Adrenal gland (tissue), 12 donors: Measurements from ENCODE around the gene FADS2. TPM values are rescaled to one million over a fixed set of nuclear protein-coding genes. Genes with fewer than 3 reads are reported as not detected.

Experiments used
- DNase-seq, 7 donors: peaks; one replicate each; pipeline ENCODE4 v3.0.0-alpha.2; 2019 to 2020
- H3K27ac ChIP-seq, 5 donors: fragments of 200-600 bp; sonication (generic) in 4 of 5; 1 replicate in 3 of 5; 2 replicates in 2 of 5; pipeline versions ENCODE4 v1.5.1 to v1.8.0; 2016 to 2020; ENCODE audit warnings: mild to moderate bottlenecking in 1 of 5
- H3K27me3 ChIP-seq: fragments of 200-600 bp; 2 replicates; pipeline ENCODE4 v1.8.0; 2021
- H3K36me3 ChIP-seq, 2 donors: fragments of 200-600 bp; replicated peaks in 1 of 2; 1 replicate in 1 of 2; 2 replicates in 1 of 2; pipeline versions ENCODE4 v1.5.1 to v1.8.0; 2018 to 2022
- H3K4me1 ChIP-seq, 2 donors: fragments of 200-600 bp; replicated peaks in 1 of 2; 1 replicate in 1 of 2; 2 replicates in 1 of 2; pipeline versions ENCODE4 v1.5.1 to v1.8.0; 2018 to 2021
- H3K4me3 ChIP-seq, 4 donors: fragments of 200-600 bp; sonication (generic) in 3 of 4; one replicate each; pipeline ENCODE4 v1.5.1; 2016 to 2018
- H3K9me3 ChIP-seq, 3 donors: fragments of 200-600 bp; sonication (generic) in 1 of 3; replicated peaks in 1 of 3; 1 replicate in 2 of 3; 2 replicates in 1 of 3; pipeline versions ENCODE4 v1.5.1 to v1.8.0; 2016 to 2021
- POLR2A ChIP-seq, 2 donors: fragments of 450-650 bp; IDR thresholded peaks; one replicate each; pipeline ENCODE4 v1.6.1; 2017; ENCODE audit warnings: antibody characterized with exemption in 2 of 2, mild to moderate bottlenecking in 2 of 2, moderate library complexity in 1 of 2
- WGBS, 4 donors: extraction: QIAGEN DNeasy Blood & Tissue Kit in 2 of 4; methylation state at CpG; one replicate each; pipeline versions ENCODE4 v1.1.5 to v1.1.7; 2013 to 2017; 5-methylcytosine and 5-hydroxymethylcytosine counted together
- intact Hi-C, 2 donors: fragments of 100-400 bp; cut with DNase I; formaldehyde crosslinking; loops; one replicate each; pipeline versions ENCODE4 v1.14.1 to v1.15.0; 2022 to 2023
- polyA plus RNA-seq, 3 donors: library from polyadenylated mRNA; stranded (reverse); fragments of 200-250 nt in 2 of 3; fragments of 350-450 nt in 1 of 3; fragmentation: Illumina TruSeq in 1 of 3; extraction: RNeasy Lipid Tissue Mini Kit (QIAGEN cat#74804) in 1 of 3; gene quantifications; one replicate each; pipeline ENCODE4 v1.2.3, GENCODE V29; 2013 to 2014
- total RNA-seq, 9 donors: library from RNA; depleted of rRNA in 4 of 9; stranded (reverse); fragments of >200 nt in 4 of 9; fragments of 120-200 nt in 1 of 9; fragmentation: NEBNext Ultra II Directional in 1 of 9; extraction: Animal tissue kit (Norgen Biotek cat#: 25700) in 1 of 9; gene quantifications; one replicate each; pipeline versions ENCODE4 v1.1.0 to v1.2.4, GENCODE V29; 2013 to 2023
- TF ChIP-seq, protein P1 (sequence below), 6 experiments: fragments of 450-650 bp in 4 of 6; fragments of 200-600 bp in 2 of 6; sonication (generic) in 1 of 6; IDR thresholded peaks; 1 replicate in 5 of 6; 2 replicates in 1 of 6; pipeline versions ENCODE4 v1.5.1 to v1.8.0; 2016 to 2021; ENCODE audit warnings: antibody characterized with exemption in 6 of 6, mild to moderate bottlenecking in 2 of 6, moderate library complexity in 1 of 6
- donor health status: healthy with polysubstance abuse.
- donor health status: Bipolar disorder and iron deficiency.
- donor health status: DM: yes; HTN: yes; CAD: no.
- donor health status: DM: no; HTN: no; CAD: no.
- donor health status: DM: no; HTN: no; CAD: no.
- donor health status: DM: yes; HTN: yes; CAD: no.

The FADS2 gene
- total and polyA plus RNA-seq, 12 donors = 134 to 1,327 (median 488) TPM

DNA sequence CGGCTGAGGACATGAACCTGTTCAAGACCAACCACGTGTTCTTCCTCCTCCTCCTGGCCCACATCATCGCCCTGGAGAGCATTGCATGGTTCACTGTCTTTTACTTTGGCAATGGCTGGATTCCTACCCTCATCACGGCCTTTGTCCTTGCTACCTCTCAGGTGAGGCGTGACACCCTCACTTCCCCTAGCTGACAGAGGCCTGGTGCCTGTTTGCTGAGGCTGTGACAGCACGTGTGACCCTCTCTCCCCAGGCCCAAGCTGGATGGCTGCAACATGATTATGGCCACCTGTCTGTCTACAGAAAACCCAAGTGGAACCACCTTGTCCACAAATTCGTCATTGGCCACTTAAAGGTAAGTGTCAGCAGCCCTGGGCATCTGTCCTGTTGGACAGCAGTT, 12.3 kb downstream of the FADS2 start:
- no peak for TF ChIP-seq POLR2A (IDR thresholded peaks at IDR 0.05)
- TF ChIP-seq, protein P1, sequence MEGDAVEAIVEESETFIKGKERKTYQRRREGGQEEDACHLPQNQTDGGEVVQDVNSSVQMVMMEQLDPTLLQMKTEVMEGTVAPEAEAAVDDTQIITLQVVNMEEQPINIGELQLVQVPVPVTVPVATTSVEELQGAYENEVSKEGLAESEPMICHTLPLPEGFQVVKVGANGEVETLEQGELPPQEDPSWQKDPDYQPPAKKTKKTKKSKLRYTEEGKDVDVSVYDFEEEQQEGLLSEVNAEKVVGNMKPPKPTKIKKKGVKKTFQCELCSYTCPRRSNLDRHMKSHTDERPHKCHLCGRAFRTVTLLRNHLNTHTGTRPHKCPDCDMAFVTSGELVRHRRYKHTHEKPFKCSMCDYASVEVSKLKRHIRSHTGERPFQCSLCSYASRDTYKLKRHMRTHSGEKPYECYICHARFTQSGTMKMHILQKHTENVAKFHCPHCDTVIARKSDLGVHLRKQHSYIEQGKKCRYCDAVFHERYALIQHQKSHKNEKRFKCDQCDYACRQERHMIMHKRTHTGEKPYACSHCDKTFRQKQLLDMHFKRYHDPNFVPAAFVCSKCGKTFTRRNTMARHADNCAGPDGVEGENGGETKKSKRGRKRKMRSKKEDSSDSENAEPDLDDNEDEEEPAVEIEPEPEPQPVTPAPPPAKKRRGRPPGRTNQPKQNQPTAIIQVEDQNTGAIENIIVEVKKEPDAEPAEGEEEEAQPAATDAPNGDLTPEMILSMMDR (IDR thresholded peaks at IDR 0.05) = no peak
- Histone ChIP-seq H3K4me3 (no peak overlapping the region), H3K27me3 (no peaks in the 10 kb centered on the region), H3K36me3 (peaks cover 0 to 77% of the 10 kb centered on the region in 2 donors), H3K27ac (no peak overlapping the region), H3K4me1 (peaks cover 14 to 30% of the 10 kb centered on the region in 2 donors), H3K9me3 (no peaks in the 10 kb centered on the region)
- intact Hi-C loops = no loop called here
- no peak for DNase-seq
- WGBS, 4 donors = 85 to 96% (median 86%) methylated on average over 6 to 7 of the region's 7 CpGs

DNA sequence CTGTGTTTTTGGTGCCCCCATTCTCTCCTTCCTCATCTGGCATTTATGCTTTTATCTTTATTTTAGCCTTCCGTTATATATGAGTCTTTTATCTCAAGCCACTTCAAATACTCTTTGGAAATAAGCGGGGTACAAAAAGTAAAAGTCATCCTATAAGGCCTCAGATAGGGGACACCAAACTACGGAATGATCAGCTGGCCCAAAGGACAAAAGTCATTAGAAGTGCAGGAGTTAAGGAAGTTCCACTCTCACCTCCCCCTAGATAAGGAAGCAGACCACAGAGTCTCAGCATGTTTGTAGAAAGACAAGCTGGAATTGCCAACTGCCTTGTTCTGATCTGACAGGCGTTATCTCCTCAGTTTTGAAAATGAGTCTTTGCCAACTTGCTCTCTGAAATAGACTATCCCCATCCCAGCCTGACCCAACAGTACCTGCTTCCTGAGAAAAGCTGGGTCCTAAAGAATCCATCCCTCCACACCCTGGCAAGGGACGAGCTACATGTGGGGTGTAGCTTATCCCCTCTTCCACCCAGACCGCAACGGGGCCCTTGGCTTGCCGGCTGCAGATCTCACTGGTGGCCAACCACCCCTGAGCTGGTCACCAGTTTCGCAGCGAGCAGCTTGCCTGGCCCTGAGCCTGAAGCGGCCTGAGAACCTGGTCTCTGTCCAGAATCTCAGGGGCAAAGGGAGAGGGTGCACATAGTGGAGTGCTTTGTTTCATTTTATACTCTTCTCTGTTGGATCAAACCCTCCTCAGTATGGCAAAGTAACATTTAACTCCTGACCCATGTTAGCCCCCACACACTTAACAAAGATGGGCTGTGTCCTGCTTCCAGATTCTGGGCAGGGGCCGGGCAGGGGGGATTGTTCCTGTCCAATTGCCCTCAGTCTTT, 13.8 kb downstream of the FADS2 start:
- intact Hi-C loops = no loop called here
- DNase-seq = peak in 6 of 7 donors; percentile 75 to 82 (median 77)
- peaks cover 0 to 77% of the 10 kb centered on the region in 2 donors for H3K36me3 ChIP-seq
- WGBS, 4 donors = 47 to 65% (median 55%) methylated on average over 5 to 12 of the region's 12 CpGs
- no peak for TF ChIP-seq POLR2A (IDR thresholded peaks at IDR 0.05)
- TF ChIP-seq, protein P1 (IDR thresholded peaks at IDR 0.05) = no peak
- no peak overlapping the region for H3K4me3 ChIP-seq
- H3K27me3 ChIP-seq = no peaks in the 10 kb centered on the region
- H3K4me1 ChIP-seq = peaks cover 12 to 21% of the 10 kb centered on the region in 2 donors
- peak overlapping the region; percentile 41 to 71 (median 67) for H3K27ac ChIP-seq
- H3K9me3 ChIP-seq = no peaks in the 10 kb centered on the region

DNA sequence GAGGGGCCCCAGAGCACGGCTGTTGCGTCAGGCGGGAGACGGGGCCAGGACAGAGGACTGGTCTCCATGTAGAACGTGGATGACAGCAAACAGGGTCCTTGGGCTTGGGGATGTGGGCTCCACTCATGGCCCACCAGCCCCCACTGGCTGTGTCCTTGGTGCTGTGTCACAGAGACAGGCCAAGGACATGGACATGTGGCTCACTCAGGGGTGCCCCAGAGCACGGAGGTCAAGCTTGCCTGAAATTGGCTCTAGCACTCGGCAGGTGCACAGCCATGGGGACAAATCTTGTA, 14.4 kb downstream of the FADS2 start:
- intact Hi-C loops = no loop called here
- H3K27ac ChIP-seq = peak overlapping the region; percentile 41 to 71 (median 67)
- DNase-seq = peak in 1 of 7 donors; percentile 12
- peaks cover 0 to 80% of the 10 kb centered on the region in 2 donors for H3K36me3 ChIP-seq
- no peak overlapping the region for H3K4me3 ChIP-seq
- H3K4me1 ChIP-seq = peaks cover 12 to 21% of the 10 kb centered on the region in 2 donors
- no peaks in the 10 kb centered on the region for H3K9me3 ChIP-seq
- TF ChIP-seq, protein P1 (IDR thresholded peaks at IDR 0.05) = no peak
- TF ChIP-seq POLR2A (IDR thresholded peaks at IDR 0.05) = no peak
- 21 to 75% (median 61%) methylated on average over 2 to 7 of the region's 7 CpGs for WGBS, 4 donors
- no peaks in the 10 kb centered on the region for H3K27me3 ChIP-seq

DNA sequence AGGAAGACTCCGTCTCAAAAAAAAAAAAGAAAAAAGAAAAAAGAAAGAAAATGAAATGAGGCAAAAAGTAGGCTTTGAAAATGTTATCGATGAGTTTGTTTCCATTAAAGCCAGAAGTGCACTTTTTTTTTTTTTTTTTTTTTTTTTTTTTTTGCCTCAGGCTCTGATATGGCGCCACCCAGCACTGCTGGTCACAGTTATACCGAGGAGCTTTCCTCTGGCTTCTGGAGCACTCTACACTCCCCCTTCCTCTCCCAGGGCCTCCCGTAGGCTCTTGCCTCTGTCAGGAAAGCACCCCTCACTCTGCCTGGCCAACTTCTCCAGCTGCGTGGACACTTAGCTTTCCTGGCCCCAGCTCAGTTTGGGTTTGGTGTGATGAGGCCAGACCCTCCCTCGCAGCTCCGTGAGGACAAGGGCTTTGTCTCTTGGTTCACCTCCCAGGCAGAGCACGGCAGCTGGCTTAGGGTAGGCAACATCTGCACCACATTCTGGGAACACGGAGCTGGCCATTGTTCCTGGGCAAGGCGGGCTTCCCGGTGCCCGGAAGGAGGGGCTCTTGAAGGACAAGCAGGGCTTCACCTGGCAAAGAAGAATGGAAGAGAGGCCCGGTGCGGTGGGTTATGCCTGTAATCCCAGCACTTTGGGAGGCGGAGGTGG, 16.9 kb downstream of the FADS2 start:
- Histone ChIP-seq H3K9me3 (no peaks in the 10 kb centered on the region), H3K4me3 (no peak overlapping the region), H3K36me3 (peaks cover 0 to 82% of the 10 kb centered on the region in 2 donors), H3K27ac (peak overlapping the region in 2 of 5 donors; percentile 19 to 54), H3K4me1 (peaks cover 17 to 32% of the 10 kb centered on the region in 2 donors), H3K27me3 (no peaks in the 10 kb centered on the region)
- 79 to 88% (median 85%) methylated on average over 14 to 16 of the region's 16 CpGs for WGBS, 4 donors
- TF ChIP-seq, protein P1 (IDR thresholded peaks at IDR 0.05) = no peak
- TF ChIP-seq POLR2A (IDR thresholded peaks at IDR 0.05) = no peak
- DNase-seq = no peak
- intact Hi-C loops = no loop called here
